ENCODE measurements around the gene LONRF3.
"Not testable (repeated sequence)": the region's sequence is repeated elsewhere in the genome, so short reads cannot be mapped to it uniquely, and the experiment has no call there.

LONRF3 gene

GRCh38 chrX:118988911-118989310, 14.5 kb downstream of the LONRF3 start:
- FAIRE-seq: no peak

- FAIRE-seq: no peak
These were observed 15.5 kb downstream of the LONRF3 start for GRCh38 chrX:118989886-118990285.

- FAIRE-seq: no peak
These were observed 16.3 kb downstream of the LONRF3 start for GRCh38 chrX:118990512-118991227.

- not testable (repeated sequence) for FAIRE-seq
These were observed 18.2 kb downstream of the LONRF3 start for GRCh38 chrX:118992441-118993121.

- FAIRE-seq: no peak
These were observed 29.0 kb downstream of the LONRF3 start for GRCh38 chrX:119003462-119003861.

- peak; percentile 49 for FAIRE-seq
These were observed 30.6 kb downstream of the LONRF3 start for GRCh38 chrX:119004920-119005524.

GRCh38 chrX:119007189-119007770, 32.9 kb downstream of the LONRF3 start:
- FAIRE-seq: no peak

- no peak for FAIRE-seq
These were observed 33.8 kb downstream of the LONRF3 start for GRCh38 chrX:119008110-119008744.

GRCh38 chrX:119009071-119009470, 34.7 kb downstream of the LONRF3 start:
- FAIRE-seq: no peak

- no peak for FAIRE-seq
These were observed 36.1 kb downstream of the LONRF3 start for GRCh38 chrX:119010491-119010890.

- no peak for FAIRE-seq
These were observed 38.7 kb downstream of the LONRF3 start for GRCh38 chrX:119013164-119013563.

- peak; percentile 93 for FAIRE-seq
These were observed 41.2 kb downstream of the LONRF3 start for GRCh38 chrX:119015407-119016237.

GRCh38 chrX:119017077-119017476, 42.7 kb downstream of the LONRF3 start:
- FAIRE-seq: no peak

GRCh38 chrX:119025900-119026299, 51.5 kb downstream of the LONRF3 start:
- FAIRE-seq: no peak

GRCh38 chrX:119026344-119026743, 51.9 kb downstream of the LONRF3 start:
- not testable (repeated sequence) for FAIRE-seq

GRCh38 chrX:119027960-119028732, 53.7 kb downstream of the LONRF3 start:
- FAIRE-seq: not testable (repeated sequence)

- FAIRE-seq: no peak
These were observed 54.4 kb downstream of the LONRF3 start for GRCh38 chrX:119028733-119029330.

GRCh38 chrX:119029656-119030055, 55.2 kb downstream of the LONRF3 start:
- FAIRE-seq: not testable (repeated sequence)

GRCh38 chrX:119030990-119031389, 56.6 kb downstream of the LONRF3 start:
- no peak for FAIRE-seq

GRCh38 chrX:119036107-119037029, 62.0 kb downstream of the LONRF3 start:
- no peak for FAIRE-seq

Measured in islet of Langerhans (tissue), 1 donor.